Lower lobe of right lung (tissue), 2 donors: ENCODE measurements around the gene KIZ. TPM values are rescaled to one million over a fixed set of nuclear protein-coding genes. Genes with fewer than 3 reads are reported as not detected.

Source experiments
- ATAC-seq, 2 donors: fragments of 200-7000 bp; cut with Tn5 transposase; one replicate each; pipeline ENCODE4 v1.9.1; 2020 to 2022; ENCODE audit warnings: mild to moderate bottlenecking in 2 of 2, moderate library complexity in 2 of 2
- DNase-seq: peaks from one replicate; pipeline ENCODE4 v3.0.0-alpha.2; 2020
- H3K27ac ChIP-seq: fragments of 200-600 bp; one replicate; pipeline ENCODE4 v1.8.0; 2022
- H3K27me3 ChIP-seq: fragments of 200-600 bp; one replicate; pipeline ENCODE4 v1.8.0; 2022; ENCODE audit warnings: low read depth
- H3K36me3 ChIP-seq: fragments of 200-600 bp; one replicate; pipeline ENCODE4 v1.8.0; 2022; ENCODE audit warnings: mild to moderate bottlenecking
- H3K4me1 ChIP-seq: fragments of 200-600 bp; one replicate; pipeline ENCODE4 v1.8.0; 2022
- H3K4me3 ChIP-seq: fragments of 200-600 bp; one replicate; pipeline ENCODE4 v1.8.0; 2022; ENCODE audit warnings: mild to moderate bottlenecking
- H3K9me3 ChIP-seq: fragments of 200-600 bp; one replicate; pipeline ENCODE4 v1.8.0; 2022
- intact Hi-C: fragments of 100-400 bp; cut with DNase I; formaldehyde crosslinking; loops from one replicate; pipeline ENCODE4 v1.11.0; 2022
- long read RNA-seq: library from polyadenylated mRNA; unstranded; transcript quantifications from one replicate; pipeline ENCODE4 v2.0.0, GENCODE V29; 2021
- total RNA-seq: library from RNA; stranded (reverse); fragmentation: NEBNext Ultra II Directional; extraction: Animal tissue kit (Norgen Biotek cat#: 25700); gene quantifications from one replicate; pipeline ENCODE4 v1.2.1, GENCODE V29; 2021
- TF ChIP-seq, protein P1 (sequence below): fragments of 200-600 bp; IDR thresholded peaks from one replicate; pipeline ENCODE4 v1.8.0; 2022; ENCODE audit warnings: antibody characterized with exemption, mild to moderate bottlenecking
- donor health status: DM: no; HTN: yes; CAD: no; lungs with severe emphysema.

Gene KIZ
- total RNA-seq: 19.2 TPM
- long read RNA-seq, transcript KIZ-210 (13 exons, 2,130 nt): major isoform, 13 of 21 reads
- long read RNA-seq, partial matches to known transcripts: 3 of 21 reads
- long read RNA-seq, other reads (novel, unspliced or antisense): 4 of 21 reads

- Histone ChIP-seq H3K27me3 (peaks cover under 1% of the 10 kb centered on the region), H3K9me3 (no peaks in the 10 kb centered on the region), H3K4me3 (peak within 1 kb of the TSS; percentile 95), H3K36me3 (peaks cover 3% of the 10 kb centered on the region), H3K27ac (peak within 1 kb of the TSS; percentile 84), H3K4me1 (peaks cover 8% of the 10 kb centered on the region)
- peak; percentile 100 for ATAC-seq
- intact Hi-C loops: no loop called here
- TF ChIP-seq, protein P1, sequence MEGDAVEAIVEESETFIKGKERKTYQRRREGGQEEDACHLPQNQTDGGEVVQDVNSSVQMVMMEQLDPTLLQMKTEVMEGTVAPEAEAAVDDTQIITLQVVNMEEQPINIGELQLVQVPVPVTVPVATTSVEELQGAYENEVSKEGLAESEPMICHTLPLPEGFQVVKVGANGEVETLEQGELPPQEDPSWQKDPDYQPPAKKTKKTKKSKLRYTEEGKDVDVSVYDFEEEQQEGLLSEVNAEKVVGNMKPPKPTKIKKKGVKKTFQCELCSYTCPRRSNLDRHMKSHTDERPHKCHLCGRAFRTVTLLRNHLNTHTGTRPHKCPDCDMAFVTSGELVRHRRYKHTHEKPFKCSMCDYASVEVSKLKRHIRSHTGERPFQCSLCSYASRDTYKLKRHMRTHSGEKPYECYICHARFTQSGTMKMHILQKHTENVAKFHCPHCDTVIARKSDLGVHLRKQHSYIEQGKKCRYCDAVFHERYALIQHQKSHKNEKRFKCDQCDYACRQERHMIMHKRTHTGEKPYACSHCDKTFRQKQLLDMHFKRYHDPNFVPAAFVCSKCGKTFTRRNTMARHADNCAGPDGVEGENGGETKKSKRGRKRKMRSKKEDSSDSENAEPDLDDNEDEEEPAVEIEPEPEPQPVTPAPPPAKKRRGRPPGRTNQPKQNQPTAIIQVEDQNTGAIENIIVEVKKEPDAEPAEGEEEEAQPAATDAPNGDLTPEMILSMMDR: peak; percentile 53
- DNase-seq: peak; percentile 97
Measured at GRCh38 chr20:21125849-21126580, at the start of gene KIZ. Gene KIZ (plus strand): TSS chr20:21126082. CDS start chr20:21126116, 34 bp downstream.

GRCh38 chr20:21077809-21078345, 48.0 kb upstream of the KIZ start:
- no peak overlapping the region for H3K4me3 ChIP-seq
- no peaks in the 10 kb centered on the region for H3K36me3 ChIP-seq
- intact Hi-C loops: no loop called here
- no peaks in the 10 kb centered on the region for H3K9me3 ChIP-seq
- TF ChIP-seq, protein P1: no peak
- no peak overlapping the region for H3K27ac ChIP-seq
- DNase-seq (no peak), ATAC-seq (no peak)
- no peaks in the 10 kb centered on the region for H3K4me1 ChIP-seq
- peaks cover 25% of the 10 kb centered on the region for H3K27me3 ChIP-seq

- no peak overlapping the region for H3K4me3 ChIP-seq
- intact Hi-C loops: no loop called here
- ATAC-seq: no peak
- TF ChIP-seq, protein P1: no peak
- H3K27me3 ChIP-seq: peaks cover 19% of the 10 kb centered on the region
- no peaks in the 10 kb centered on the region for H3K4me1 ChIP-seq
- no peaks in the 10 kb centered on the region for H3K9me3 ChIP-seq
- no peaks in the 10 kb centered on the region for H3K36me3 ChIP-seq
- no peak overlapping the region for H3K27ac ChIP-seq
- DNase-seq: no peak
Measured at GRCh38 chr20:21082584-21082983, 43.3 kb upstream of the KIZ start.

DNA sequence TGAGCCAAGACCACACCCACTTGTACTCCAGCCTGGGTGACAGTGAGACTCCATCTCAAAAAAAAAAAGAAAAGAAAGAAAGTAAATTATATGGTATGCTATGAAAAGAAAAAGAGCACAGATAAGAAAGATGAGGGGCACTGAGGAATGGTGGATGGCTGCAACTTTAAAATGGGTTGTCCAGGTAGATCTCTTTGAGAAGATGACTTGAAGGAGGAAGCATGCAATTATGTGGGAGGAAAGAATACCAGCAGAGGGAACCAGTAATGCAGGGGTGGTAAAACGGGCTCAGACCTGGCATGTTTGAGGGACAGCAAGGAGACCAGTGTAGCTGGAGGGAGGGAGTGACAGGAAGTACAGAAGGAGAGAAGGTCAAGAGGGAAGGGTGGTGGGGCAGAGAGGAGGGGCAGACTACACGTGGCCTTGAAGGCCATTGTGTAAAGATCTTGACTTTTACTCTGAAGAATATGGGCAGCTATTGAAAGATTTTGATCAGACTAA, 42.0 kb upstream of the KIZ start:
- TF ChIP-seq, protein P1: no peak
- H3K4me1 ChIP-seq: no peaks in the 10 kb centered on the region
- intact Hi-C loops: no loop called here
- peaks cover 18% of the 10 kb centered on the region for H3K27me3 ChIP-seq
- H3K9me3 ChIP-seq: no peaks in the 10 kb centered on the region
- H3K27ac ChIP-seq: no peak overlapping the region
- H3K4me3 ChIP-seq: no peak overlapping the region
- ATAC-seq: no peak
- H3K36me3 ChIP-seq: no peaks in the 10 kb centered on the region
- no peak for DNase-seq

DNA sequence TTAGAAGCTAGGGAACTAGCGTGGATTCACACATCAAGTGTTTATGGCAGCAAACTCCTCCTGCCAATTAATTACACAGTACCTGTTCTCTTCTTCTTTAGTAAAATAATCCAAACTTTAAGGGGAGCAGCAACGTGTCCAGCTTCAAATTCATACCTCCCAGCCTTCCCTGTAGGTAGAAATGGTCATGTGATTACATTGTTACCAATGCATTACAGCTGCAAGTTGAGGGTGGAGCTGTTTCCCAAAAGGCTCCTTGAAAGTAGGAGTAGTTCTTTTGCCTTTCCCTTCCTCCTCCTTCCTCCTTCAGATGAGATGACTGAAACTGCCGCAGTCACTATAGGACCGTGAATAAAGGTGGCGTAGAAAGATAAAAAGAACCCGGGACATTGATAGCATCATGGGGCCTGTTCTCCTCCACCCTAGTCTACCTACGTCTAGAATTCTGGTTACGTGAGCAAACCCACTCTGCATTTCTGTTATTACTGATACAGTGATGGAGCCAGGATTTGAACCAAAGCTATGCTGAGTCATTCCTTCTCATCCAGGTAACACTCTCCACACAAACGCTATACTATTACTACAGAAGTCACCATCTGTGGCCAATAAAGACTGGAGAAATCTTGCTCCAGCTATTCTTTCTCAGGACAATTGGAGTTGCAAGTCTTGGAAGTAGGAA, 37.9 kb upstream of the KIZ start:
- ATAC-seq: no peak
- no peak overlapping the region for H3K4me3 ChIP-seq
- no peak overlapping the region for H3K27ac ChIP-seq
- no peaks in the 10 kb centered on the region for H3K9me3 ChIP-seq
- TF ChIP-seq, protein P1: no peak
- H3K36me3 ChIP-seq: no peaks in the 10 kb centered on the region
- no peaks in the 10 kb centered on the region for H3K4me1 ChIP-seq
- peaks cover 30% of the 10 kb centered on the region for H3K27me3 ChIP-seq
- DNase-seq: no peak
- intact Hi-C loops: no loop called here
